ENCODE data around the gene HIP1.

GRCh38 chr7:75691793-75692543 lies 46.8 kb downstream of the HIP1 start:
- no peak for TF ChIP-seq EZH2phosphoT487 (IDR thresholded peaks at IDR 0.05)
- TF ChIP-seq EZH2 (IDR thresholded peaks at IDR 0.05) = no peak
